Colonic mucosa (tissue), 4 donors: ENCODE data around the gene MYO10. TPM values are rescaled to one million over a fixed set of nuclear protein-coding genes. Genes with fewer than 3 reads are reported as not detected.

ENCODE experiments used
- DNase-seq: peaks from one replicate; pipeline ENCODE4 v3.0.0-alpha.2; 2020
- H3K27ac ChIP-seq: fragments of 200-600 bp; one replicate; pipeline ENCODE4 v1.8.0; 2021
- H3K27me3 ChIP-seq: fragments of 200-600 bp; one replicate; pipeline ENCODE4 v1.8.0; 2021
- H3K36me3 ChIP-seq: fragments of 200-600 bp; one replicate; pipeline ENCODE4 v1.8.0; 2021
- H3K4me1 ChIP-seq: fragments of 200-600 bp; one replicate; pipeline ENCODE4 v1.8.0; 2021; ENCODE audit warnings: mild to moderate bottlenecking
- H3K4me3 ChIP-seq: fragments of 200-600 bp; one replicate; pipeline ENCODE4 v1.8.0; 2021
- H3K9ac ChIP-seq, 2 donors: one replicate each; pipeline ENCODE4 v1.7.0; 2013; ENCODE audit warnings: control low read depth in 2 of 2, low read depth in 2 of 2, low read length in 2 of 2
- H3K9me3 ChIP-seq: fragments of 200-600 bp; one replicate; pipeline ENCODE4 v1.8.0; 2021
- intact Hi-C: fragments of 100-400 bp; cut with DNase I; formaldehyde crosslinking; loops from one replicate; pipeline ENCODE4 v1.14.1; 2022
- total RNA-seq, 2 donors: library from RNA; stranded (reverse); fragmentation: NEBNext Ultra II Directional in 1 of 2; extraction: Animal tissue kit (Norgen Biotek cat#: 25700) in 1 of 2; gene quantifications; one replicate each; pipeline ENCODE4 v1.2.1, GENCODE V29; 2021
- TF ChIP-seq, protein P1 (sequence below): fragments of 200-600 bp; IDR thresholded peaks from one replicate; pipeline ENCODE4 v1.8.0; 2022; ENCODE audit warnings: antibody characterized with exemption, mild to moderate bottlenecking
- donor health status: healthy.
- donor health status: DM: no; HTN: no; CAD: no.
- donor health status: DM: no; HTN: no; CAD: no.

The MYO10 gene
- total RNA-seq, 2 donors from 2014 or later: 57.9 to 61.9 TPM

DNA sequence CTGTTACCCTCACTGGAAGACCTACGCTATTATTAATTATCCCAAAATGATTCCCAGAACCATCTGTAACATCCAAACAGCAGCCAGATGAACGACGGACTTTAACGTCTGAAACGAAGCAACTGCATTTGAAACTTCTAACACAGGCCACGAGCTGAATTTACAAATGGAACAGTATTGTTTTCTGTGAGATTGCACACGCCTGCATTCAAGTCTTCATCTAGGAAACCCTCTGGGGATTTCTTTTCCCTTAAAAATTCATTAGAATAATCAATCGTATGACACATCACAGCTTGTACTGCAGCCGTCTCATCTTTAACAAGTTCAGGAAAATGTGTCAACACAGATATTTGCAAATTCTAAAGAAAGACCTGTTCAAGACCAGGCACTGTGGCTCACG is 80.2 kb downstream of the MYO10 start:
- H3K4me1 ChIP-seq: no peaks in the 10 kb centered on the region
- no peak overlapping the region for H3K4me3 ChIP-seq
- no peaks in the 10 kb centered on the region for H3K36me3 ChIP-seq
- no peaks in the 10 kb centered on the region for H3K9me3 ChIP-seq
- no peak for DNase-seq
- no peak overlapping the region for H3K9ac ChIP-seq
- no peaks in the 10 kb centered on the region for H3K27me3 ChIP-seq
- TF ChIP-seq, protein P1, sequence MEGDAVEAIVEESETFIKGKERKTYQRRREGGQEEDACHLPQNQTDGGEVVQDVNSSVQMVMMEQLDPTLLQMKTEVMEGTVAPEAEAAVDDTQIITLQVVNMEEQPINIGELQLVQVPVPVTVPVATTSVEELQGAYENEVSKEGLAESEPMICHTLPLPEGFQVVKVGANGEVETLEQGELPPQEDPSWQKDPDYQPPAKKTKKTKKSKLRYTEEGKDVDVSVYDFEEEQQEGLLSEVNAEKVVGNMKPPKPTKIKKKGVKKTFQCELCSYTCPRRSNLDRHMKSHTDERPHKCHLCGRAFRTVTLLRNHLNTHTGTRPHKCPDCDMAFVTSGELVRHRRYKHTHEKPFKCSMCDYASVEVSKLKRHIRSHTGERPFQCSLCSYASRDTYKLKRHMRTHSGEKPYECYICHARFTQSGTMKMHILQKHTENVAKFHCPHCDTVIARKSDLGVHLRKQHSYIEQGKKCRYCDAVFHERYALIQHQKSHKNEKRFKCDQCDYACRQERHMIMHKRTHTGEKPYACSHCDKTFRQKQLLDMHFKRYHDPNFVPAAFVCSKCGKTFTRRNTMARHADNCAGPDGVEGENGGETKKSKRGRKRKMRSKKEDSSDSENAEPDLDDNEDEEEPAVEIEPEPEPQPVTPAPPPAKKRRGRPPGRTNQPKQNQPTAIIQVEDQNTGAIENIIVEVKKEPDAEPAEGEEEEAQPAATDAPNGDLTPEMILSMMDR: no peak
- intact Hi-C loops: no loop called here
- no peak overlapping the region for H3K27ac ChIP-seq

DNA sequence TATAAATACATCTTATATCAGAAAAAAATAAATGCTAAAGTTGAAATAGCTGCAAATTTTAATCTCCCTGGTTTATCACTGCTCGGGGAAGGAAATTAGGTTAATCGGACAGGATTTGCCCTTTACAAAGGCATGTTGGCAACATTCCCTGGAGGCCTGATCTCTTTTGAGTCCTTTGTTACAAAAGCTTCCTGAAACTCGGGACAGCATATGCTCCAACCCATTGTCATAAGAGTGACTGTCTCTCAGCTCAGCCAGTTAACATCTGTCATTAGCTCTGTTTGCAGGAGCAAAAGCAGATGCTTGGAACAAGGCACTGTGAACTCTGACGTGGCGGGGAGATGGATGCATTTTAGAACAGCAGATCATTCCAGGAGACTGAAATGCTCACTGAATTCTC is 80.6 kb downstream of the MYO10 start:
- no peak for DNase-seq
- no peaks in the 10 kb centered on the region for H3K36me3 ChIP-seq
- intact Hi-C loops: no loop called here
- H3K4me1 ChIP-seq: no peaks in the 10 kb centered on the region
- TF ChIP-seq, protein P1: no peak
- H3K4me3 ChIP-seq: no peak overlapping the region
- H3K9ac ChIP-seq: no peak overlapping the region
- H3K9me3 ChIP-seq: no peaks in the 10 kb centered on the region
- H3K27ac ChIP-seq: no peak overlapping the region
- no peaks in the 10 kb centered on the region for H3K27me3 ChIP-seq

DNA sequence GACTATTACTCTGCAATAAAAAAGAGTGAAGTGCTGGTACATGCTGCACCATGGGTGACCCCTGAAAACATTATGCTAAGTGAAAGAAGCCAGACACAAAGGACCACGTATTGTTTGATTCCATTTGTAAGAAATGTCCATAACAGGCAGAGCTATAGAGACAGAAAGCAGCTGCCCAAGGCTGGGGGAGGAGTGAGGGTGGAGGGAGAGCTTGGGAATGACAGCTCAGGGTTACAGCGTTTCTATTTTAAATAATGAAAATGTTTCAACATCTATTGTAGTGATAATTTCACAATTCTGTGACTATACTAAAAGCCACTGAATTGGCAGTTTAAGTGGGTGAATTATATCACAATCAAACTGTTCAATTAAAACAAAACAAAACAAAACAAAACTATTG is 81.7 kb downstream of the MYO10 start:
- Histone ChIP-seq H3K27me3 (no peaks in the 10 kb centered on the region), H3K36me3 (no peaks in the 10 kb centered on the region), H3K27ac (no peak overlapping the region), H3K4me1 (no peaks in the 10 kb centered on the region), H3K9me3 (no peaks in the 10 kb centered on the region), H3K9ac (no peak overlapping the region), H3K4me3 (no peak overlapping the region)
- no peak for DNase-seq
- intact Hi-C loops: no loop called here
- TF ChIP-seq, protein P1: no peak

DNA sequence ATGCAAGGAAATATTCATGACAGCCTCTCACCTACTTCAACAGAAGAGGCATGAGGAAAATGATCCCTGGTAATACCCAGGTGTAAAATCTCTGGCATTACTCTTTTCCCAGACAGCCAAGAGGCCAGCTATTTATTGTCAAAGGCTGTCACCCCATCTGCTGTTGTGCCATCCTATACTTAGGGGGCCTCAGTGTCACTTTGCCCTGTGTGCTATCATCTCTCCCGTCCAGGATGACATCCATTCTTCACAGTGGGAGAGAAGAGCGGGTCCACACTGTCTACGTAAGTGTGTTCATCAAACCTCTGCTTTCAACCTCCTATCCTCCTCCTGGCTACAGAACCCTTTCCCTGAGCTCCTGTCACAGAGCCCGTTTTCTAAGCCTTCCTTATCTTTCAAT is 82.6 kb downstream of the MYO10 start:
- no peak overlapping the region for H3K27ac ChIP-seq
- no peaks in the 10 kb centered on the region for H3K4me1 ChIP-seq
- H3K27me3 ChIP-seq: no peaks in the 10 kb centered on the region
- H3K9ac ChIP-seq: no peak overlapping the region
- no peak overlapping the region for H3K4me3 ChIP-seq
- TF ChIP-seq, protein P1: no peak
- H3K36me3 ChIP-seq: no peaks in the 10 kb centered on the region
- no peaks in the 10 kb centered on the region for H3K9me3 ChIP-seq
- DNase-seq: no peak
- intact Hi-C loops: no loop called here

DNA sequence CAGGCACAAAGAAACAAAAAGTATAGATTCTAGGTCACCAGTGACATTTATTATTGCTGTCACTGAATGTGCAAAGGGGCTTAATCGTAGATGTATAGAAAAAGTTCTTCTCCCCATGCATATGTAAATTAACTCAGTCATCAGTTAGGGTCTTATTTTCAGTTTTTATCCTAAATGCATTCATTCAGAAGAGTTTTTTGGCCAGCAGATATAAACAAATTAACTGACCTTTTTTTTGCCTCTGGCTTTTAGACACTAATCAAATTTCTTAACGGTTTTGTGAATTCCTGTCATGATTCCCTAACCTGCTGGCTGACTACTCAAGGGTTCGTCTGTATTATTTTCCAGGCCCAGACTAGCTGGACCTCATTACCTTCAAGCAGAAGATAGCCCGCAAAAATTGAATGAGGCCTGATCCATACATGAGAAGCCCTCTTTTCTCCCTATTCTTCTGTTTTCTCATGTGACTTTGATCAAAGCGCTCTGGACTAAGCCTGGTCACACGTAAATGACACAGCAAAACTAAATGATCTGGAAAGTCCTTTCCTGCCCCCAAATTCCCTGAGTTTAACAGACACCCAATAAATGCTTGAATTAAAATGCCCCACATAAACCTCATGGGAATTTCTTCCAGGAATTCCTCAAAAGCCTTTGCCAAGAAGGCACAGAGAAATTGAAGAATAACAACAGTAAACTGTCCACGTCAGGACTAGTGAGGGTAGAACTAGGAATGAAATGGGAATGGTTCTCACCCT is 83.7 kb downstream of the MYO10 start:
- no peaks in the 10 kb centered on the region for H3K36me3 ChIP-seq
- TF ChIP-seq, protein P1: no peak
- intact Hi-C loops: no loop called here
- no peaks in the 10 kb centered on the region for H3K9me3 ChIP-seq
- no peak overlapping the region for H3K27ac ChIP-seq
- H3K4me3 ChIP-seq: no peak overlapping the region
- DNase-seq: no peak
- no peaks in the 10 kb centered on the region for H3K27me3 ChIP-seq
- no peak overlapping the region for H3K9ac ChIP-seq
- no peaks in the 10 kb centered on the region for H3K4me1 ChIP-seq
